Psoas muscle (tissue), 8 donors: ENCODE data around the gene ANKRD34A. TPM values are rescaled to one million over a fixed set of nuclear protein-coding genes. Genes with fewer than 3 reads are reported as not detected.
"Not testable (repeated sequence)": the region's sequence is repeated elsewhere in the genome, so short reads cannot be mapped to it uniquely, and the experiment has no call there.

ENCODE experiments used
- ATAC-seq, 4 donors: fragments of 200-7000 bp; cut with Tn5 transposase; one replicate each; pipeline ENCODE4 v1.9.1; 2020; ENCODE audit warnings: moderate library complexity in 3 of 4, mild to moderate bottlenecking in 2 of 4
- DNase-seq, 2 donors: peaks; one replicate each; pipeline ENCODE4 v3.0.0-alpha.2; 2020
- H3K27ac ChIP-seq: fragments of 200-600 bp; one replicate; pipeline ENCODE4 v1.8.0; 2022
- H3K27me3 ChIP-seq, 3 donors: fragments of 200-600 bp in 1 of 3; one replicate each; pipeline versions ENCODE4 v1.6.1 to v1.8.0; 2013 to 2022; ENCODE audit warnings: low read length in 2 of 3, mild to moderate bottlenecking in 2 of 3, moderate library complexity in 1 of 3; ENCODE audit not compliant: insufficient read depth in 3 of 3
- H3K36me3 ChIP-seq, 2 donors: fragments of 200-600 bp in 1 of 2; one replicate each; pipeline versions ENCODE4 v1.6.1 to v1.8.0; 2013 to 2022; ENCODE audit warnings: low read depth in 1 of 2, mild to moderate bottlenecking in 1 of 2, moderate library complexity in 1 of 2; ENCODE audit not compliant: insufficient read depth in 1 of 2
- H3K4me1 ChIP-seq: fragments of 200-600 bp; one replicate; pipeline ENCODE4 v1.8.0; 2022
- H3K4me3 ChIP-seq: fragments of 200-600 bp; one replicate; pipeline ENCODE4 v1.8.0; 2022; ENCODE audit warnings: mild to moderate bottlenecking
- H3K9me3 ChIP-seq: fragments of 200-600 bp; one replicate; pipeline ENCODE4 v1.8.0; 2022
- CTCF ChIP-seq: fragments of 200-600 bp; IDR thresholded peaks from one replicate; pipeline ENCODE4 v1.8.0; 2022; ENCODE audit warnings: antibody characterized with exemption
- WGBS, 3 donors: extraction: QIAGEN DNeasy Blood & Tissue Kit; methylation state at CpG; one replicate each; pipeline versions ENCODE4 v1.1.6 to v1.1.7; 2013; 5-methylcytosine and 5-hydroxymethylcytosine counted together
- intact Hi-C, 2 donors: fragments of 100-400 bp; cut with DNase I; formaldehyde crosslinking; loops; one replicate each; pipeline versions ENCODE4 v1.11.0 to v1.14.2; 2022
- polyA plus RNA-seq, 3 donors: library from polyadenylated mRNA; stranded (reverse); fragments of 200-250 nt; gene quantifications; one replicate each; pipeline ENCODE4 v1.2.3, GENCODE V29; 2013
- total RNA-seq, 4 donors: library from RNA; stranded (reverse); fragmentation: NEBNext Ultra II Directional in 2 of 4; extraction: Animal tissue kit (Norgen Biotek cat#: 25700) in 2 of 4; gene quantifications; one replicate each; pipeline versions ENCODE4 v1.2.1 to v1.2.4, GENCODE V29; 2021 to 2023
- donor health status: healthy with polysubstance abuse.
- donor health status: DM: no; HTN: no; CAD: no; lungs with moderate emphysema.
- donor health status: Bipolar disorder and iron deficiency.
- donor health status: healthy.
- donor health status: DM: yes; HTN: yes; CAD: no.
- donor health status: DM: no; HTN: no; CAD: no.
- donor health status: DM: no; HTN: no; CAD: no.
- donor health status: DM: yes; HTN: yes; CAD: no.

ANKRD34A gene
- total and polyA plus RNA-seq, 7 donors, result 0.42 to 14.7 (median 7.4) TPM

GRCh38 chr1:145937436-145937835 is 26.9 kb downstream of the ANKRD34A start:
- 71 to 83% (median 79%) methylated on average over 1 of the region's 1 CpG for WGBS, 3 donors
- Histone ChIP-seq H3K36me3 (peaks cover 8 to 90% of the 10 kb centered on the region in 2 donors), H3K4me1 (peaks cover 37% of the 10 kb centered on the region), H3K9me3 (no peaks in the 10 kb centered on the region), H3K27ac (peak overlapping the region; percentile 70), H3K27me3 (no peaks in the 10 kb centered on the region), H3K4me3 (no peak overlapping the region)
- TF ChIP-seq CTCF, result no peak
- intact Hi-C loops, result loop anchor here in 1 of 2 donors (2.0 kb wide), 1 partner anchor 17 kb away; no protein-coding TSS in a partner anchor
- ATAC-seq (no peak), DNase-seq (no peak)

- Histone ChIP-seq H3K36me3 (peaks cover 8 to 85% of the 10 kb centered on the region in 2 donors), H3K27me3 (no peaks in the 10 kb centered on the region), H3K27ac (peak overlapping the region; percentile 70), H3K9me3 (no peaks in the 10 kb centered on the region), H3K4me1 (peaks cover 37% of the 10 kb centered on the region), H3K4me3 (no peak overlapping the region)
- ATAC-seq (peak; percentile 80 to 90 (median 82)), DNase-seq (peak in 1 of 2 donors; percentile 74)
- no peak for TF ChIP-seq CTCF
- intact Hi-C loops, result loop anchor here in 1 of 2 donors (2.0 kb wide), 1 partner anchor 19 kb away; no protein-coding TSS in a partner anchor
- 38 to 71% (median 68%) methylated on average over 7 to 8 of the region's 8 CpGs for WGBS, 3 donors
Measured at GRCh38 chr1:145936247-145936646, 28.1 kb downstream of the ANKRD34A start.

GRCh38 chr1:145935708-145936107 is 28.7 kb downstream of the ANKRD34A start:
- intact Hi-C loops, result loop anchor here in 1 of 2 donors (2.0 kb wide), 1 partner anchor 19 kb away; no protein-coding TSS in a partner anchor
- no peaks in the 10 kb centered on the region for H3K27me3 ChIP-seq
- H3K27ac ChIP-seq, result peak overlapping the region; percentile 70
- H3K36me3 ChIP-seq, result peaks cover 8 to 82% of the 10 kb centered on the region in 2 donors
- DNase-seq (no peak), ATAC-seq (no peak)
- no peaks in the 10 kb centered on the region for H3K9me3 ChIP-seq
- no peak overlapping the region for H3K4me3 ChIP-seq
- peaks cover 37% of the 10 kb centered on the region for H3K4me1 ChIP-seq
- no peak for TF ChIP-seq CTCF

- DNase-seq, H3K4me3 ChIP-seq, intact Hi-C loops, H3K9me3 ChIP-seq, H3K27me3 ChIP-seq, ATAC-seq: not testable (repeated sequence)
- H3K27ac ChIP-seq, result peak overlapping the region; percentile 68
- WGBS, 3 donors, result 62 to 73% (median 65%) methylated on average over 8 to 9 of the region's 9 CpGs
- peaks cover 8 to 59% of the 10 kb centered on the region in 2 donors for H3K36me3 ChIP-seq
- H3K4me1 ChIP-seq, result peaks cover 40% of the 10 kb centered on the region
Measured at GRCh38 chr1:145932522-145933009, 31.8 kb downstream of the ANKRD34A start.

- intact Hi-C loops, result no loop called here
- no peaks in the 10 kb centered on the region for H3K27me3 ChIP-seq
- WGBS, 3 donors, result 55 to 59% (median 57%) methylated on average over 20 of the region's 20 CpGs
- H3K9me3 ChIP-seq, result no peaks in the 10 kb centered on the region
- H3K4me3 ChIP-seq, result peak overlapping the region; percentile 78
- H3K36me3 ChIP-seq, result peaks cover 0 to 42% of the 10 kb centered on the region in 2 donors
- peak in 1 of 4 donors; percentile 13 for ATAC-seq
- H3K27ac ChIP-seq, result peak overlapping the region; percentile 98
- no peak for TF ChIP-seq CTCF
- H3K4me1 ChIP-seq, result peaks cover 17% of the 10 kb centered on the region
- no peak for DNase-seq
Measured at GRCh38 chr1:145927916-145928643, 36.3 kb downstream of the ANKRD34A start.
